SHP77 treated with DMSO at 0.1 percent for 48 hours (cell line): ENCODE measurements around the gene RNF19B.
A peak's percentile ranks its signal among the peaks of the same experiment; 100 is the strongest.
"Not testable (repeated sequence)": the region's sequence is repeated elsewhere in the genome, so short reads cannot be mapped to it uniquely, and the experiment has no call there.

ENCODE experiments used
- DNase-seq: peaks from one replicate; lab custom pipeline; 2025; lab: John Stamatoyannopoulos, UW

RNF19B gene

DNA sequence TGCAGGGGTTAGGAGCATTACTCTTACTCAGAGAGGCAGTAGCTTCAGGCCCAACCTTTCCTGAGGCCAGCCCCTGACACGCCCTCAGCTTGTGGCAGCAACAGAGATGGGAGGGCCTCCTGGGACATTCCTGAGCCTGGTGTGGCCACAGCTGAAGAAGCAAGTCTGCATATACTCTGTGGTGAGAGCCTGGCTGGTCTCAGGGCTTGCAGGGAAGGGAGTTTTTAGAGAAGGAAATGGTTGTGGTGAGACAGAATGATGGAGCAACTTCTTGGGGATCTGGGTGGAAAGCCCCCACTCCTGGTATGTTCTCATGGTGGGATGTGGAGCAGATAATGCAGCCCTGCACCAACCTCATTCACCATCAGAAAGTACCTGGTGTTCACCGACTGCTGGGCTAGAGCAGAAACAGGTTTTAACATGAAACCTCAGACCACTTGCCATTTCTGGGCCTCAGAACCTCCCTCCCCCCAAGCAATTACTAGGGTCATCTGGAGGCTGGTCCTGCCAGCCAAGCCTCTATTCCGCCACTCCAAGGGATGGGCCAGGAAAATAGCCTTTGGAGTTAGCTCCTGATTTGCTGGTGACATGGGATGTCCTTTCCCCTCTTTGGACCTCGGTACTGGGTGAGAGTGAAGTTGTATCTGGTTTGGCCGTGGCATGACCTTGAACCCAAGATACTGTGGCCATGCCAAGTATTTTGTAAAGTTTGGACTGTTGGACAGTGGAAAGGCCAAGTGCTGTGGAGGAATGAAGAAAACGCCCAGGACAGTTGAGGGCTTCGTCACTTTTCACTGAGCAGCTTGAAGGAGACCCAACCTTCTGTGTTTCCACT, 28.1 kb upstream of the RNF19B start:
- no peak for DNase-seq

DNA sequence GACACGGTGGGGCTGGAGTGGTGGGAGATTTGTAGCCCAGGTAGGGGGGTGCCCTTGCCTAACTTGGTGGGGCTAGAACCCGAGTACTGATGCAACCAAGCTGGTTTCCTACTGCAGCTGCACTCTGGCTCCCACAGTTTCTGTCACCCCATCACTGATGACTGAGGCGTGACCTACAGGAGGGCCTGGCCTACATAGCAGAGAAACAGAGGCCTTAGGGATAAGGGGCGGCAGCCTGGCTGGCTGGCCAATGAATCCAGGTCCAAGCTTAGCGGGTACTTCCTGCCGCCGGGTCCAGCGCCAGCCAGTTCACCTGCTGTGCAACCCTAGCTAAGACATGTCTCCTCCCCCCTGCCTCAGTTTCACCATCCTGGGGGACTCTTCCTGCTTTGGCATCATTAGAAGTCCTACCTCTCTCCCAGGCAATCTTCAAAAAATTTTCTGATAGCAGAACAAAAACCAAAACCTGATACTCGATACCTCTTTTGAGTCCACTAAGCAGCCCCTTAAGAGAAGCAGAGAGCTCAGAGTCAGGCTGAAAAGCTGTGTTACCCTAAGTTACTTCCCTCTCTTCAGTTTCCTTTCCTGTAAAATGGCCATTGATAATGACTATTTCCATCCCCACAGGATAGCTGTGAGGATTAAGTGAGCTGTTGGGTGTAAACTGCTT, 27.3 kb upstream of the RNF19B start:
- DNase-seq, result no peak

- no peak for DNase-seq
Measured at GRCh38 chr1:32991386-32991785, 26.8 kb upstream of the RNF19B start.

GRCh38 chr1:32990887-32991286, 26.3 kb upstream of the RNF19B start:
- no peak for DNase-seq

- DNase-seq, result no peak
Measured at GRCh38 chr1:32989160-32990050, 24.8 kb upstream of the RNF19B start.

GRCh38 chr1:32988665-32989064, 24.1 kb upstream of the RNF19B start:
- no peak for DNase-seq

- DNase-seq, result no peak
Measured at GRCh38 chr1:32985226-32985625, 20.6 kb upstream of the RNF19B start.

DNA sequence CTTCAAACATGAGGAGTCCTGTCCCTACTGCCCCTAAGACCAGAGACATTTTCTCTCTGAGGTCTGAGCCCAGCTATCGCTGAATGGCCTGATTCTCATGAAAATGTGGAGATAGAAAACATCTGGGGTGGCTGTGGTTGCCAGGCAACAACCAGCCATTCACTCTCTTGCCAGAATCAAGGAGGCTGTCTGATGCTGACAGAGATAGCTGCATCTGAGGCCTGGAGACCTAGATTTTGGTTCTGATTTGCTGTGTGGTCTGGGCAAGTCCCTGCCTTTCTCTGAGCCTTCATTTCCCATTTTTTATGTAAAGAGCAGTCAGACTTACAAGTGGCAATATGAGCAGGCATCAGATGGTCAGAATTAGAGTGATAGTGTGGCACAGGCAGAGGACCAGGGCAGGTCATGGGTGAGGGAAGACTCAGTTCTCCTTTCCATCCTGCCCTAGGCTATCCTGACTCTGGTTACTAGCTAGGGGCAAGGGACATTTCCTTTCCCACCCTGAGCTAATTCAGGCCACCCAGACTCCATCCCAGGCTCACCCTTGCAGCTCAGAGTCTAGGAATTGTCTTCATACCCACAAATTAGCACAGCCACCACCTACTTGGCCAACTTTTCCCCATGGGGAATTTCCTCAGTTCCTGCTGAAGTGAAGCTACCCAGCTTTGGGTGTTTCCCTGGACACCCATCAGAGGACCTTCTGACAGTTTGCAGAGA, 20.0 kb upstream of the RNF19B start:
- DNase-seq, result no peak

DNA sequence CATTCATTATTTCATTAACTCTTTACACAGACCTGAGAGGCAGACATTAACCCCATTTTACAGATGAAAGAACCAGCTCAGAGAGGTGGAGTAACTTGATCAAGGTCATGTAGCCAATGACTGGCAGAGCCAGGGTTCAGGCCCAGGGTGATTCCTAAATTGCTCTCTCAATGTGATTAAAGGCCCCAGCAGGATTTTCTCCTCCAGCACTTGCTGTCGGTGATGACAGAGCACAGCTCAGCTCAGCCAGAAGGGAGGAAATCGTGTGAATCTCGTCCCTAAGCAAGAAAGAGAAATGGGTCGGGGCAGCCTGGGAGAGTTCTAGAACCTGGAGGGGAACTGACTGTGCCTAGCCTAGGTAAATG, 19.5 kb upstream of the RNF19B start:
- no peak for DNase-seq

- no peak for DNase-seq
Measured at GRCh38 chr1:32983020-32983419, 18.4 kb upstream of the RNF19B start.

- no peak for DNase-seq
Measured at GRCh38 chr1:32981003-32981901, 16.6 kb upstream of the RNF19B start.

DNA sequence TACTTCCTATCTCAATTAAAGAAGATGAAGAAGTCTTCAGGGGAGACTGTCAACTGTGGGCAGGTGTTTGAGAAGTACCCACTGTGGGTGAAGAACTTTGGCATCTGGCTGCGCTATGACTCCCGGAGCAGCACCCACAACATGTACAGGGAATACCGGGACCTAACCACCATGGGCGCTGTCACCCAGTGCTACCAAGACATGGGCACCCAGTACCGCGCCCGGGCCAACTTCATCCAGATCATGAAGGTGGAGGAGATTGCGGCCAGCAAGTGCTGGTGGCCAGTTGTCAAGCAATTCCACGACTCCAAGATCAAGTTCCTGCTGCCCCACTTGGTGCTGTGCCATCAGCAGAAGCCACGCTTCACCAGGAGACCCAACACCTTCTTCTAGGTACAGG, 15.5 kb upstream of the RNF19B start:
- no peak for DNase-seq

DNA sequence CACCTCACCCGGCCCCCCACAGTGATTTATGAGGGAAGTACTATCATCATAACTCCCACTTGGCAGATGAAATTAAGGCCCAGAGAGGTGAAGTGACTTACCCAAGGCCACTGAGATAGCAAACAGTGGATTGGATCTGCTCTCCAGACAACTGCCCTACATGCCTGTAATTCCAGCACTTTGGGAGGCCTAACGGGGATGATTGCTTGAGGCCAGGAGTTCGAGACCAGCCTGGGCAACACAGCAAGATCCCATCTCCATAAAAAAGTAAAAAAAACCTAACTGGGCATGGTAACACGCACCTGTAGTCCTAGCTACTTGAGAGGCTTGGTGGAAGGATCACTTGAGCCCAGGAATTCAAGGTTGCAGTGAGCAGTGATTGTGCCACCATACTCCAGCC, 14.2 kb upstream of the RNF19B start:
- DNase-seq, result no peak

DNA sequence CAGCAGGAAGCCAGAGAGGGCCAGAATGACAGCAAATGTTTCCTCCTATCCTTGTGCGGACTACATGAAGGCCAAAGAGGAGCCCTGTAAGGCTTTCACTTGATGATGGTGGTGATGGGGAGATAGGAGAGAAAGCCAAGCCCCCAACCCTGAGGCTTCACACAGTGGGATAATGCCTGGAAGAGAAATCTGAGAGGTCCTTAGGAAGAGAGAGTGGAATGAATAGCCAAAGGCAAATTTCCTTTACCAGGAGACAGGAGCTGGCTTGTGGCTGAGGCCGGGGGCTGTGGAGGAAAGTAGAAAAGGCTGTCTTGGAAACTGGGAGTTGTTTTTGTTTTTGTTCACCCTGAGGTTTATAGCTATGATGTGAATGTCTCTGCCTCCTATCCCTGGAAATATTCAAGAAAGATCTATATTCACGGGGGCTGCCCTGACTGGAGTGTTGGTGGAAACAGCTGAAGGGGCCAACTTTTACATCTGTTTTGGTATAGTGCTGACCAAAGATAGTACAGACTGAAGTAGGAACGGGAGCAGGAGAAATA, 13.0 kb upstream of the RNF19B start:
- no peak for DNase-seq

DNA sequence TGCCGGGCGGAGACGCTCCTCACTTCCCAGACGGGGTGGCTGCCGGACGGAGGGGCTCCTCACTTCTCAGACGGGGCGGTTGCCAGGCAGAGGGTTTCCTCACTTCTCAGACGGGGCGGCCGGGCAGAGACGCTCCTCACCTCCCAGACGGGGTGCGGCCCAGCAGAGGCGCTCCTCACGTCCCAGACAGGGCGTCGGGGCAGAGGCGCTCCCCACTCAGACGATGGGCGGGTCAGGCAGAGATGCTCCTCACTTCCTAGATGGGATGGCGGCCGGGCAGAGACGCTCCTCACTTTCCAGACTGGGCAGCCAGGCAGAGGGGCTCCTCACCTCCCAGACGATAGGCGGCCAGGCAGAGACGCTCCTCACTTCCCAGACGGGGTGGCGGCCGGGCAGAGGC, 10.4 kb upstream of the RNF19B start:
- not testable (repeated sequence) for DNase-seq

DNA sequence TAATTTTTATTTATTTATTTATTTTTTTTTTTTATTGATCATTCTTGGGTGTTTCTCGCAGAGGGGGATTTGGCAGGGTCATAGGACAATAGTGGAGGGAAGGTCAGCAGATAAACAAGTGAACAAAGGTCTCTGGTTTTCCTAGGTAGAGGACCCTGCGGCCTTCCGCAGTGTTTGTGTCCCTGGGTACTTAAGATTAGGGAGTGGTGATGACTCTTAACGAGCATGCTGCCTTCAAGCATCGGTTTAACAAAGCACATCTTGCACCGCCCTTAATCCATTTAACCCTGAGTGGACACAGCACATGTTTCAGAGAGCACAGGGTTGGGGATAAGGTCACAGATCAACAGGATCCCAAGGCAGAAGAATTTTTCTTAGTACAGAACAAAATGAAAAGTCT, 8.8 kb upstream of the RNF19B start:
- DNase-seq, result not testable (repeated sequence)

GRCh38 chr1:32972814-32973428, 8.3 kb upstream of the RNF19B start:
- peak; percentile 38 for DNase-seq

DNA sequence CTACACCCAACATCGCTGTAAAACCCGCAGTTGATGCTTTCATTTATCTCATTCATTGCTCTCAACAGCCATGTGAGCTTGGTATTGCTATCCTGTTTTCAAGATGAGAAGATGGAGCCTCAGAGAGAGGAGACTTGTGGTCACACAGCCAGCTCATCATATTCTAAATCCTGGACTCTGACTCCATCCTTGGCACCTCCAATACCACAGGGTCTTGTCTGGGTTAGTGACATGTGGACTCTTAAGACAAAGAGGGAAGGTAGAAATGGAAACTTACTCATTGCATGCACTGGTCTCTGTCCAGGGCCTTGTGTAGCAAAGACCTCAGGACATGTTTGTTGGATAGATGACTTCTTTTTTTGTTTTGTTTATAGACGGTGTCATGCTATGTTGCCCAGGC, 7.0 kb upstream of the RNF19B start:
- DNase-seq, result no peak

DNA sequence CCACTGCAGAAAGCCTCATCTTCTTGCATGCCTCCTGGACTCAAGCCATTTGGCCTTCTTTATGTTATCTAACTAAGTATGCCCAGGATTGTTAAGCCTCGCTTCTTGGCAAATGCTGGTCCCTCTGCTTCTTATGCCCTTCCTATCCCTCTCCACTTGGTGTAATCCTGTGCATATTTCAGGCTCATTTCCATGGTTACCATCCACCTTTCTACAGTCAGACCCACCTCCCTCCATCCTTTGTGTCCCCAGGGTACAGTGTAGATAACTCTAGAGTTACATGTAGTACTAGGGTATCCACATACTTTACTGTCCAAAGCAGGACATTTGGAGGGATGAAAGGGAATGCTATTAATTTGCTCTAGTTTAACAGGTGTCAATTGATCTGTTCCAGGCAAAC, 6.5 kb upstream of the RNF19B start:
- DNase-seq, result no peak

- DNase-seq, result no peak
Measured at GRCh38 chr1:32969566-32969965, 5.0 kb upstream of the RNF19B start.
